ENCODE data around the gene TRIM61. TPM values are rescaled to one million over a fixed set of nuclear protein-coding genes. Genes with fewer than 3 reads are reported as not detected.
"Not testable (repeated sequence)": the region's sequence is repeated elsewhere in the genome, so short reads cannot be mapped to it uniquely, and the experiment has no call there.

Gene TRIM61
- total RNA-seq, 1 experiment from 2014 or later: 1.7 TPM

DNA sequence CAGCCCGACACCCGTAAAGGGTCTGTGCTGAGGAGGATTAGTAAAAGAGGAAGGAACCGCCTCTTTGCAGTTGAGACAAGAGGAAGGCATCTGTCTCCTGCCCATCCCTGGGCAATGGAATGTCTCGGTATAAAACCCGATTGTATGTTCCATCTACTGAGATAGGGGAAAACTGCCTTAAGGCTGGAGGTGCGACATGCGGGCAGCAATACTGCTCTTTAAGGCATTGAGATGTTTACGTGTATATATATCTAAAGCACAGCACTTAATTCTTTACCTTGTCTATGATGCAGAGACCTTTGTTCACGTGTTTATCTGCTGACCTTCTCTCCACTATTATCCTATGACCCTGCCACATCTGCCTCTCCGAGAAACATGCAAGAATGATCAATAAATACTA is 13.3 kb upstream of the TRIM61 start:
- H3K27me3 ChIP-seq, H3K9me3 ChIP-seq, DNase-seq, H3K4me3 ChIP-seq, H3K36me3 ChIP-seq: not testable (repeated sequence)

DNA sequence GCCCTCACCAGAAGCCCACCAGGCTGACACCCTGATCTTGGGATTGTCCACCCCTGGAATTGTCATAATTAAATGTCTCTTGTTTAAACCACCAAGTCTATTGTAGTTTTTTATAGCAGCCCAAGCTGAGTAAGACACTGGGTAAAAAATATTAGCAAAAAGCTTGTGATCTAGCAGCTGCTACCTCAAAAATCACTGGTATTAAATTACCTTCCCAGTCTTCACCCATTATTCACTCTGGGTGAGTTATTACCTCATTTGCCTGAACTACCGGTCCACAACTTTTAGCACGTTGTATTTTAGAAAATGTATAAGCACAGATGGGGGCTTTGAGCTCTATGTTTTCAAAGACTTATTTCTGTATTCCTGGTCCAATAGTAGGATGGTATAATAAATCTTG is 12.0 kb upstream of the TRIM61 start:
- H3K36me3 ChIP-seq: no peaks in the 10 kb centered on the region
- no peaks in the 10 kb centered on the region for H3K27me3 ChIP-seq
- H3K9me3 ChIP-seq: no peaks in the 10 kb centered on the region
- no peak overlapping the region for H3K4me3 ChIP-seq
- DNase-seq: no peak

DNA sequence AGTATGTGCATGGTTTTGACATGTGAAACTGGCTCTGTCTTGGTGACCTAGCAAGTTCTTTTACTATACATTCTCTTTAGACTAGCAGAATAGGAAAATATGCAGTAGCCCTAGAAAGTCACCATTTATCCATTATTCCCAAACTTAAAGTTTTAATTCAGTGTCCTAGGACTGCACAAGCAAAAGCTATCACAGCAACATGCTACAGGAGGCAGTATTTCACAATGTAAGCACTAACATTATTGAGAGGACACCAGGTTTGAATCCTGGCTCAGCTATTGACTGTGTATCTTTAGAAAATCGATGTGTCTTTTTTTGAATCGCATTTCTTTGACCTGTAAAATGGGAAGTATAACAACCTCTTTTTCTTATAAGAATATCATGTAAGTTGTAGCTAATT is 5.5 kb downstream of the TRIM61 start:
- not testable (repeated sequence) for H3K27me3 ChIP-seq, H3K9me3 ChIP-seq, DNase-seq, H3K36me3 ChIP-seq, H3K4me3 ChIP-seq

DNA sequence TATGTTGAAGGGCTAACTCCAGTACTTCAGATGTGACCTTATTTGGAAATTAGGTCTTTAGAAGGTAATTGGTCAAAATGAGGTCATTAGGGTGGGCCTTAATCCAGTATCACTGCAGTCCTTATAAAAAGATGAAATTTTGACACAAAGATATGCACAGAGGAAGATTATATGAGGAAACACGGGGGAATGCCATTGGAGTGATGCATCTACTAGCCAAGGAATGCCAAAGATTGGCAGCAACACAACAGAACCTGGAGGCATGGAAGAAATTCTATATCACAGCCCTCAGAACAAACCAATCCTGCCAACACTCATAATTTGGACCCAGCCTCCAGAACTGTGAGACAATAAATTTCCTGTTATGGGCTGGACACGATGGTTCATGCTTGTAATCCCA is 17.6 kb downstream of the TRIM61 start:
- peaks cover 3% of the 10 kb centered on the region for H3K36me3 ChIP-seq
- no peaks in the 10 kb centered on the region for H3K27me3 ChIP-seq
- DNase-seq: peak; percentile 81
- H3K9me3 ChIP-seq: no peaks in the 10 kb centered on the region
- H3K4me3 ChIP-seq: no peak overlapping the region

DNA sequence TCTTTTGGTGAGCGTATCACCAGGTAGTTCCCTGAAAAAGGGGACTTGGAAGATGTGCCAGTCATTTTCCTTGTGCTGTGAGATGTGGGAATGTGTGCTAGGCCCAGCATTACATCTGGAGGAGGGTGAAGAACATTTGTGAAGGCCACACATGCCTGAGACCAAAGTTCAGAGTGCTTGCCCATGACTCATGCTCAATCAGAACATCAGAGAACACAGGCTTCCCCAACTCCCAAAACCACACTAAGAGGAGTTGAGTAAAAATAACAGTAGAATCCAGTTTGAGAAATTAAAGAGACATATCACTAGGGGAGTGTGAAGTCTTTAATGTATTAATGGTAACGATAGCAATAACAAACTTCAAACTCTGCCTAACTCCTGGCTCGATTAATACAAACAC is 18.0 kb downstream of the TRIM61 start:
- not testable (repeated sequence) for H3K9me3 ChIP-seq, H3K36me3 ChIP-seq, H3K27me3 ChIP-seq, H3K4me3 ChIP-seq
- DNase-seq: peak; percentile 74

DNA sequence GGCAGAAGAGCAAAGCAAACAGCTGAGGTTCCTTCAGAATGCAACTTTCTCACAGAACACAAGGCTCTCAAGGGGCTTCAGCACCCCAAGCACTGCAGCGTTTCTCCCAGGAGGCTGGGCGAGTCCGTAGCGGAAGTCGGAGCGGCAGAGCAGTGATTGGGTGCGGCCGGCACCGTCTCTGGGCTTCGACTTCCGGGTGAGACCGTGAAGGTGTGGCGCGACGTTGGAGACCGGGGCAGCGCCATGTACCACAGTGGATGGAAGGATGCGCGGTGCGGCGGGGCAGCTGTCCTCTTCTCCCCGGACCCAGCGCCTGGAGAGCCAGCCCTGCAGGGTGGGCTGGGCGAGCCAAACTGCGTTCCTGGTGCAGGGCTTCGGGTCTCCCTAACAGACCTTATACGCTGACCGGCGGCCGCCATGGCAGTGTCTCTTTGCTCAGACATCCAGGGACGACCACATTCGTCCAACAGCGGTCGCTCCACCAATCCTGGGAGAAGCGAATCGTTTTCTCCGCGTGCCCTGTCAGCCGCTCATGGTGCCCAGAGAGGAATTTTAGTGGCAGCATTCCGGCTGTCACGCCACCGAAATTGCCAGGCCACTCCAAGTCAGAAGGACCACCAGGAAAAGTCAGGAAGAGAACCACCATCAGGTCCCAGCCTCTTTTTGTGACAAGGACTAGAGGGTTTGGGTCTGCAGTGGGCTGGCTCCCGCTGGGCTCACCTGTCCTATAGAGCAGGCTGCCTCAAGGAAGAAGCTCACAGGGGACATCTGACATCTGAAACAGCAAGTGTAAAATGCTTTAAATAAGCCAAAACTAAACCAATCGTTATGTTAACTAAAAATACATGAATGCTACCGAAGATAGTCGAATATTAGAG is 20.5 kb downstream of the TRIM61 start:
- DNase-seq: peak; percentile 89
- no peaks in the 10 kb centered on the region for H3K27me3 ChIP-seq
- peak overlapping the region; percentile 85 for H3K4me3 ChIP-seq
- no peaks in the 10 kb centered on the region for H3K9me3 ChIP-seq
- peaks cover 3% of the 10 kb centered on the region for H3K36me3 ChIP-seq

DNA sequence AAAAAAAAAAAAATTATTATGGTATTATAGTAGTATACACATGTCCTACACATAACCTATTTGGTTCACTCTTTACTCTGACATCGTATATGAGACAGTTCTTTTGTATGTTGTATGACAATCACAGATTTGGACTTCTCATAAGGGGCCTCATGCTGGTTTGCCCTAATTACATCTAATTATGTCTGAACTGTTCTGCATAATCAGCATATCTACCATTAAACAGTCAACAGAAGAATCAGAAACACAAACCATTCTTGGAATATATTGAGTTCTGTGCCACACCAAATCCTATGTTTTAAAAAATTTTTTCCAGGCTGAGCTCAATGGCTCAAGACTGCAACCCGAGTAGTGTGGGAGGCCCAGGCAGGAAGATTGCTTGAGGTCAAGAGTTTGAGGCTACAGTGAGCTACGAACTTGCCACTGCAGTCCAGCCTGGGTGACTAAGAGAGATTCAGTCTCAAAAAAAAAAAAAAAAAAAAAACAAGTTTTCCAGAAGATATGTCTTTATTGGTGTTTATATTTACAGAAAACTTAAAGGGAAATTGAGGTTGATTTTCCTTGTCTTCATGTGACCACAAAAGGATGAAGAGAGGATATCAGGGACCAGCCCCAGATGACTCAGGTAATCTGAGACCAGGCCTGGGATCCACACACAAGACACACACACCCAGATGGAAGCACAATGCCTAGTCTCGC is 22.2 kb downstream of the TRIM61 start:
- Histone ChIP-seq H3K4me3 (no peak overlapping the region), H3K36me3 (peaks cover 3% of the 10 kb centered on the region), H3K27me3 (no peaks in the 10 kb centered on the region), H3K9me3 (no peaks in the 10 kb centered on the region)
- no peak for DNase-seq

DNA sequence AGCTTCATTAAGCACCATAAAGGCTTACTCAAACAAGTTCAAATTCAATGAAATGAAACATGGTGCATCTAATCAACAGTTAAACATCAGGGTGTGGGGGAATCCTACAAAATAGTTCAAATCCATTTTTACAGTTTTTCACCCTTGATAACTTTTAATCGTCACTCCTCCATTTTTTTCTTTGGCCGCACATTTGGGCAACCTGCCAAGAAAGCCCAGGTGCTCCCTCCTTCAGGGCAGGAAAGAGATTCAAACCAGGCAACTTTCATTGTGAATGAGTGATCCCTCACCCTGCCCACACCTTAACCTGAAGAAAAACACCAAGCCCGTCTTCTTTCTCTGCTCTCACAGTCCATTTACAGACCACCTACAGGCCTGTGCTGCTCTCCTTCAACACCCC is 24.9 kb downstream of the TRIM61 start:
- Histone ChIP-seq H3K9me3 (no peaks in the 10 kb centered on the region), H3K27me3 (no peaks in the 10 kb centered on the region), H3K36me3 (peaks cover 3% of the 10 kb centered on the region; the same call in 1 of the 2 replicates), H3K4me3 (no peak overlapping the region)
- no peak for DNase-seq

DNA sequence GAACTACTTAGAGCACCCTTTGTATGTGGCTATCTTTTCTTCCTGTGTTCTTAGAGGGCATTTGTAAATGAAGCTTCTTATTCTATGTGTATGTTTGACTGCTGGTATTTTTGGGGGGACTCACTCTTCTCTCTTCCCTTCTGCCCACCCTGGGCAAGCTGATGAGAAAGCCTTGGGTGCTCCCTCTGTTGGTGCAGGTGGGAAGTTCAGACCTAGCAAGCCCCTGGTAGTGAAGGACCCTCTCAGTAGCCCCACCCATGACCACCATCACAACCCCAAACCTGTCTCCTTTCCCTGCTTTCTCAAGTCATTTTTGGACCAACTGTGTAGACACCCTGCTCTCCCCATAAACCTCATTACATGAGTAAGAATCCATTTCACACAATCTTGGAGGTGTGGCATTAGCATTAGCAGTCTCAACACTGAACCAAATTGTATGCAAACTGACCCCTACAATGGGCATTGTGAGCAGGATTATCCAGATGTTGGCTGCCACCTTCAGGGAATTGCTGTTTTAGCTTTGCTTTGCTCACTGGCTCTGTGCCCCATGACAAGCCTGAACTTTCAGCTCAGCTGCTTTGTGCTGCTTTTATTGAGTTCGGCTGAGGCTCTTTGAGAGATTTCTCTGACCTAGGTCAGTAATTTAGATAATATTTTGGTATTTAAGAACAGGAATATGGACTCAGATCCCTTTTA is 27.9 kb downstream of the TRIM61 start:
- H3K36me3 ChIP-seq: no peaks in the 10 kb centered on the region
- DNase-seq: peak; percentile 55
- no peaks in the 10 kb centered on the region for H3K27me3 ChIP-seq
- H3K9me3 ChIP-seq: no peaks in the 10 kb centered on the region
- no peak overlapping the region for H3K4me3 ChIP-seq

DNA sequence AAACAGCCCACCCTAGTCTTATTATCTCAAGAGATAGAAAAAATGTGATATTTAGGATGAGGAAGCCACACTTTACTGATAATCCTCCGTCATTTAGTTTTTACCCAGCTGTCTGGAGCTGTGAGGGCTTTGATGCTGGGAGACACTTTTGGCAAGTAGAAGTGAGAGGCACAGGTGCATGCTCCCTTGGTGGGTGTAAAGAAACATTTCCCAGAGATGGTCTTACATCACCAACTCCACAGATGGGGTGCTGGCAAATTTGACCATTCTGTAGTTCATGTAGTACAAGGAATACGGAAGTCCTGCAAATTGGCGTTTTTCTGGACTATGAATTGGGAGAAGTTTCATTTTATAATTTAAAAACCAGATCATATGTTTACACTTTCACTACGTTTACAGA is 28.5 kb downstream of the TRIM61 start:
- H3K4me3 ChIP-seq: no peak overlapping the region
- no peaks in the 10 kb centered on the region for H3K36me3 ChIP-seq
- H3K27me3 ChIP-seq: no peaks in the 10 kb centered on the region
- DNase-seq: no peak
- H3K9me3 ChIP-seq: no peaks in the 10 kb centered on the region

DNA sequence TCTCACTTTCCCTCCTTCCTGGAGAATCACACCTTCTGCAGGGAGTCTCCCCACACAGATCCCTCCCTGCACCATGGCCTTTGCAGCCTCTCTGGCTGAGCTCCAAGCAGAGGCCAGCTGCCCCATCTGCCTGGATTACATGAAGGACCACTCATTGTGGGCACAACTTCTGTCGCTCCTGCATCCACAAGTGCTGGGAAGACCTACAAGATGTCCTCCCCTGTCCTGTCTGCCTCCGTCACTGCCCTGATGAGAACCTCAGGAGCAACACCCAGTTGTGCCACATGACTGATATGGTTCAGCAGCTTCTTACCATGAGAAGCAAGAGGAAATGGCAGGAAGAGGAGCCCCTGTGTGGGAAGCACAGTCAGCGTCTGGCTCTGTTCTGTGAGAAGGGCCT is 29.5 kb downstream of the TRIM61 start:
- not testable (repeated sequence) for DNase-seq, H3K36me3 ChIP-seq, H3K27me3 ChIP-seq, H3K9me3 ChIP-seq, H3K4me3 ChIP-seq

DNA sequence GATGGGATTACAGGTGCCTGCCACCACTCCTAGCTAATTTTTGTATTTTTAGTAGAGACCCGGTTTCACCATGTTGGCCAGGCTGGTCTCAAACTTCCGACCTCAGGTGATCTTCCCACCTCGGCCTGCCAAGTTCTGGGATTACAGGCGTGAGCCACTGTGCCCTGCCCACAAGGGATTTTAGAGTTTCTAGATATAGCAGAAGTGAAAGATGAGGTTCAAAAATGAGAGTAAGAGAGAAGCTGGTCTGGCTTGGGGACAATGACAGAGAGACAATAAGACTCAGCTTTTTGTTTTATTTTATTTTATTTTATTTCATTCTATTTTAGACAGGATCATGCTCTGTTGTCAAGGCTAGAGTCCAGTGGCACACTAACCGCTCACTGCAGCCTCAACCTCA is 30.6 kb downstream of the TRIM61 start:
- H3K4me3 ChIP-seq: no peak overlapping the region
- H3K36me3 ChIP-seq: no peaks in the 10 kb centered on the region
- no peaks in the 10 kb centered on the region for H3K27me3 ChIP-seq
- no peak for DNase-seq
- no peaks in the 10 kb centered on the region for H3K9me3 ChIP-seq

DNA sequence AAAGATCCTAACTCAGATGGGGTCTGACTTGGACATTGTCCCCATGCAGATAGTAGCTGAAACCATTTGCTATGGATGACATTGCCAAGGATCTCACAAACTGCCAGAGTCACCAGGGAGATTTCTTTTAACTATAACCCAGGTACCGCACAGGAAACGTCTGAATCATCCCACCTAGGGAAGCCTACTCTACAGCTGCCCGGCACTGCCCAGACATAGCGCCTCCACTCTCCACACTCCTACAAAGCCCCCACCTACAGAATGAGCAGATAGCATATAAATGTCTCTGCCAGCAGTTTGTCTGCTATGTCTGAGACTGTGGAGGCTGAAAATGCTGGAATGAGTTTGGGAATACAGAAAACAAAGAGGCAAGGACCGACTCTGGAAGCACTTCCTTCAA is 32.3 kb downstream of the TRIM61 start:
- DNase-seq: no peak
- Histone ChIP-seq H3K27me3 (no peaks in the 10 kb centered on the region), H3K9me3 (no peaks in the 10 kb centered on the region)

DNA sequence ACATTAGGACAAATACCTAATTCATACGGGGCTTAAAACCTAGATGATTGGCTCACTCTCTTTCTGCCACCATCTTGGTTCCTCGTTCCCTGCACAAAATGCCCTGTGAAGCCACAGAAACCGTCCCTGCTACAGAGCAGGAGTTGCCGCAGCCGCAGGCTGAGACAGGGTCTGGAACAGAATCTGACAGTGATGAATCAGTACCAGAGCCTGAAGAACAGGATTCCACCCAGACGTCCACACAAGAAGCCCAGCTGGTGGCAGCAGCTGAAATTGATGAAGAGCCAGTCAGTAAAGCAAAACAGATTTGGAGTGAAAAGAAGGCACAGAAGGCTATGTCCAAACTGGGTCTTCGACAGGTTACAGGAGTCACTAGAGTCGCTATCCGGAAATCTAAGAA is 34.3 kb downstream of the TRIM61 start:
- Histone ChIP-seq H3K9me3 (no peaks in the 10 kb centered on the region), H3K4me3 (no peak overlapping the region), H3K27me3 (no peaks in the 10 kb centered on the region), H3K36me3 (no peaks in the 10 kb centered on the region)
- peak; percentile 25 for DNase-seq

More for the DNA sequence above, 32.3 kb downstream of the TRIM61 start:
- no peaks in the 10 kb centered on the region for H3K36me3 ChIP-seq
- no peak overlapping the region for H3K4me3 ChIP-seq

DNA sequence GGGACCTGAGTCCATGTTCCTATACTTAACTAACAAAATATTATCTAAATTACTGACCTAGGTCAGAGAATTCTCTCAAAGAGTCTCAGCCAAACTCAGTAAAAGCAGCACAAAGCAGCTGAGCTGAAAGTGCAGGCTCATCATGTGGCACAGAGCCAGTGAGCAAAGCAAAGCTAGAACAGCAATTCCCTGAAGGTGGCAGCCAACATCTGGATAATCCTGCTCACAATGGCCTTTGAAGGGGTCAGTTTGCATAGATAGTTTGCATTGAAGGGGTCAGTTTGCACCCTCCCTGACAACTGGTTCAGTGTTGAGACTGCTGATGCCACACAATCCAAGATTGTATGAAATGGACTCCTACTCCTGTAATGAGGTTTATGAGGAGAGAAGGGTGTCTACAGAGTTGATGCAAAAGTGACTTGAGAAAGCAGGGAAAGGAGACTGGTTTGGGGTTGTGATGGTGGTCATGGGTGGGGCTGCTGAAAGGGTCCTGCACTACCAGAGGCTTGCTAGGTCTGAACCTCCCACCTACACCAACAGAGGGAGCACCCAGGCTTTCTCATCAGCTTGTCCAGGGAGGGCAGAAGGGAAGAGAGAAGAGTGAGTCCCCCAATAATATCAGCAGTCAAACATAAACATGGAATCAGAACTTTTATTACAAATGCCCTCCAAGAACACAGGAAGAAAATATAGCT is 39.7 kb downstream of the TRIM61 start:
- Histone ChIP-seq H3K27me3 (no peaks in the 10 kb centered on the region), H3K9me3 (no peaks in the 10 kb centered on the region), H3K4me3 (no peak overlapping the region), H3K36me3 (no peaks in the 10 kb centered on the region)
- peak; percentile 51 for DNase-seq

DNA sequence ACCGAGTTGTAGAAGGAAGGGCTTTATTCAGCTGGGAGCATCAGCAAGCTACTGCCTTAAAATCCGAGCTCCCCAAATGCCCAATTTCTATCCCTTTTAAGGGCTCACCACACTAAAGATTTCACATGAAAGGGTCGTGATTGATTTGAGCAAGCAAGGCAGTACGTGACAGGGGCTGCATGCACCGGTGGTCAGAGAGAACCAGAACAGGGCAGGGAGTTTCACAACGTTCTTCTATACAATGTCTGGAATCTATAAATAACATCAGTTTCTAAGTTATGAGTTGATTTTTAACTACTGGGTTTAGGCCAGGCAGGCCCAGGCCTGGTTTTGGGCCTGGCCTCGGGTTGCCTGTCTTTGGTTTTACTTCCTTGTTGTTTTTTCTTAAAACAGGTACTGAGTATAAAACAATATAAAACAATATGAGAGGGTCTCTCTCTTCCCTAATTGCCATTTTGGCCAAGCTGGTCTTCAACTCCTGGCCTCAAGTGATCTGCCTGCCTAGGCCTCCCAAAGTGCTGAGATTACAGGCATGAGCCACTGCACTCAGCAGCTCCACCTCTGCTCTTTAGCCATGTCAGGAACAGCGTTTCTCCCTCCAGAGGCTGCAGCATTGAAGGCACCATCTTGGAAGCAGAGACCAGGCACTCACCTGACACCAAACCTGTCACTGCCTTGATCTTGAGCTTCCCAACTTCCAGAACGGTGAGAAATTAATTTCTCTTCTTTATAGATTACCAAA is 41.4 kb downstream of the TRIM61 start:
- not testable (repeated sequence) for DNase-seq, H3K27me3 ChIP-seq, H3K9me3 ChIP-seq, H3K36me3 ChIP-seq, H3K4me3 ChIP-seq
